HG03103 (cell line): ENCODE results near the gene S100A1.
A peak's percentile ranks its signal among the peaks of the same experiment; 100 is the strongest.

Experiments
- ATAC-seq: cut with Tn5 transposase; IDR thresholded peaks from one replicate; pipeline ENCODE4 v1.9.1; 2021; ENCODE audit warnings: low read depth; ENCODE audit not compliant: unreplicated experiment

S100A1 gene

GRCh38 chr1:153610334-153610733, 17.9 kb upstream of the S100A1 start:
- no peak for ATAC-seq

- no peak for ATAC-seq
Measured at GRCh38 chr1:153610811-153611301, 17.4 kb upstream of the S100A1 start.

- no peak for ATAC-seq
Measured at GRCh38 chr1:153611356-153611755, 16.9 kb upstream of the S100A1 start.

GRCh38 chr1:153612111-153612754, 16.0 kb upstream of the S100A1 start:
- no peak for ATAC-seq

- no peak for ATAC-seq
Measured at GRCh38 chr1:153612755-153613331, 15.4 kb upstream of the S100A1 start, which contains the start of gene S100A16. Gene S100A16 (minus strand): TSS chr1:153613137. CDS start chr1:153608151, 4,986 bp downstream.

- ATAC-seq: no peak
Measured at GRCh38 chr1:153613406-153613805, 14.8 kb upstream of the S100A1 start.

GRCh38 chr1:153614189-153614900, 13.9 kb upstream of the S100A1 start:
- ATAC-seq: no peak

GRCh38 chr1:153614906-153615305, 13.3 kb upstream of the S100A1 start:
- no peak for ATAC-seq

- ATAC-seq: no peak
Measured at GRCh38 chr1:153615406-153615805, 12.8 kb upstream of the S100A1 start.

- no peak for ATAC-seq
Measured at GRCh38 chr1:153616144-153616916, 11.9 kb upstream of the S100A1 start, which contains the start of gene S100A14. Gene S100A14 (minus strand): TSS chr1:153616325. CDS start chr1:153615858, 467 bp downstream.

GRCh38 chr1:153616917-153617311, 11.3 kb upstream of the S100A1 start:
- ATAC-seq: no peak

- peak; percentile 70 for ATAC-seq
Measured at GRCh38 chr1:153617663-153618062, 10.6 kb upstream of the S100A1 start.

- no peak for ATAC-seq
Measured at GRCh38 chr1:153619171-153619570, 9.1 kb upstream of the S100A1 start.

- ATAC-seq: no peak
Measured at GRCh38 chr1:153623101-153623500, 5.1 kb upstream of the S100A1 start.

- no peak for ATAC-seq
Measured at GRCh38 chr1:153624965-153625611, 3.1 kb upstream of the S100A1 start.

GRCh38 chr1:153626477-153626903, 1.7 kb upstream of the S100A1 start:
- ATAC-seq: no peak

- ATAC-seq: no peak
Measured at GRCh38 chr1:153626904-153627714, 1.1 kb upstream of the S100A1 start, which contains the start of gene S100A13. Gene S100A13 (minus strand): TSS chr1:153627505. CDS start chr1:153626472, 1,033 bp downstream.

- no peak for ATAC-seq
Measured at GRCh38 chr1:153628638-153629342, 556 bp downstream of the S100A1 start.

GRCh38 chr1:153629343-153629665, 1.1 kb downstream of the S100A1 start:
- no peak for ATAC-seq
